Sigmoid colon (tissue), 3 donors: Measurements from ENCODE around the gene CCDC91.

Experiments used
- CTCF ChIP-seq, 4 experiments: fragments of 450-650 bp in 3 of 4; fragments of 200-600 bp in 1 of 4; IDR thresholded peaks; one replicate each; pipeline ENCODE4 v1.5.1; 2016 to 2019; ENCODE audit warnings: antibody characterized with exemption in 4 of 4, mild to moderate bottlenecking in 3 of 4, moderate library complexity in 2 of 4
- POLR2A ChIP-seq, 2 donors: fragments of 450-650 bp; IDR thresholded peaks; one replicate each; pipeline ENCODE4 v1.6.1; 2016; ENCODE audit warnings: antibody characterized with exemption in 2 of 2, mild to moderate bottlenecking in 2 of 2, moderate library complexity in 2 of 2

GRCh38 chr12:28369483-28369882 lies 179.2 kb downstream of the CCDC91 start:
- no peak for TF ChIP-seq POLR2A (IDR thresholded peaks at IDR 0.05)
- TF ChIP-seq CTCF (IDR thresholded peaks at IDR 0.05), result no peak
